C4-2B (cell line): ENCODE measurements around the gene SIRT5.

Experiments
- H3K27ac ChIP-seq: fragments of 450-650 bp; 2 replicates; pipeline ENCODE4 v1.5.1; 2017
- ZFX ChIP-seq: fragments of 450-650 bp; IDR thresholded peaks from 2 replicates; pipeline ENCODE4 v1.6.1; 2017
- TF ChIP-seq, protein P1 (sequence below): fragments of 450-650 bp; conservative IDR thresholded peaks from 2 replicates; pipeline ENCODE4 v1.5.1; 2017; ENCODE audit warnings: mild to moderate bottlenecking

Gene SIRT5

DNA sequence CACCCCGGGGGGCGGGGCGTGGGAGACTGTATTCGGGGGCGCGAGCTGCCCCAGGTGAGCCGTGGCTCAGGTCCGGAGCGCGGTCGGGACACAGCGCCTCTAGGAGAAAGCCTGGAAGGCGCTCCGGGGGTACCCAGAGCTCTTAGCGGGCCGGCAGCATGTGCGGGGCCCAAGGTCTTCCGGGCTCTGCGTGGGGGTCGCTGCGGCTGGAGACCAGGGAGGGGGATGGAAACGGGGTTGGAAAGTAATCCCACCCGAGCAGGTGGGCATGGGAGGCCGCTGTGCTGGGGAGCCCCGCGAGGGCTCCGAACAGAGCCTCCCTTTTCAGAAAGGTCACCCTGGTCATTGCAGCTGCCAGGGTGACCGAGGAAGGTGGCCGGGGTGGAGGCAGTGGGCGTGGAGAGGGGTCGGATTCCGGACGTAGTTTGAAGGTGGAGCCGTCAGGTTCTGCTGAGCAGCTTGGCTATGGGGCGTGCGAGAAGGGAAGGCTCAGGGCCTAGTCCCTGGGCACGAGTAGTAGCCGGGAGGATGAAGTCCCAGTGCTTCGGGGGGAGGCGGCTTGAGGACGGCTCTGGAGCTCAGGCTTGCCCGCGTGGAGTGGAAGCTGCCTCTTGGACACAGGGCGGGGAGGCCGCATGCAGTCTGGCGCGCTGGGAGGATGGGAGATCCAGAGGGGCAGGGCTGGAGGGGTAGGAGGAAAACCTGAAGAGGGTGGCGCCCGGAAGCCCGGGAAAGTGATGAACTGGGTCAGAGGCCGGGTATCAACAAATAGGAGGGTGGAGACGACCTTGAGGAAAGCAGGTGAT, at the start of gene SIRT5:
Gene SIRT5 (plus strand): TSS at position 31 of the 806 bp plus-strand sequence. CDS start 9,510 bp downstream, outside the sequence.
- H3K27ac ChIP-seq = peak within 1 kb of the TSS; percentile 94
- peak; percentile 76 for TF ChIP-seq ZFX
- TF ChIP-seq, protein P1, sequence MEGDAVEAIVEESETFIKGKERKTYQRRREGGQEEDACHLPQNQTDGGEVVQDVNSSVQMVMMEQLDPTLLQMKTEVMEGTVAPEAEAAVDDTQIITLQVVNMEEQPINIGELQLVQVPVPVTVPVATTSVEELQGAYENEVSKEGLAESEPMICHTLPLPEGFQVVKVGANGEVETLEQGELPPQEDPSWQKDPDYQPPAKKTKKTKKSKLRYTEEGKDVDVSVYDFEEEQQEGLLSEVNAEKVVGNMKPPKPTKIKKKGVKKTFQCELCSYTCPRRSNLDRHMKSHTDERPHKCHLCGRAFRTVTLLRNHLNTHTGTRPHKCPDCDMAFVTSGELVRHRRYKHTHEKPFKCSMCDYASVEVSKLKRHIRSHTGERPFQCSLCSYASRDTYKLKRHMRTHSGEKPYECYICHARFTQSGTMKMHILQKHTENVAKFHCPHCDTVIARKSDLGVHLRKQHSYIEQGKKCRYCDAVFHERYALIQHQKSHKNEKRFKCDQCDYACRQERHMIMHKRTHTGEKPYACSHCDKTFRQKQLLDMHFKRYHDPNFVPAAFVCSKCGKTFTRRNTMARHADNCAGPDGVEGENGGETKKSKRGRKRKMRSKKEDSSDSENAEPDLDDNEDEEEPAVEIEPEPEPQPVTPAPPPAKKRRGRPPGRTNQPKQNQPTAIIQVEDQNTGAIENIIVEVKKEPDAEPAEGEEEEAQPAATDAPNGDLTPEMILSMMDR = no peak

DNA sequence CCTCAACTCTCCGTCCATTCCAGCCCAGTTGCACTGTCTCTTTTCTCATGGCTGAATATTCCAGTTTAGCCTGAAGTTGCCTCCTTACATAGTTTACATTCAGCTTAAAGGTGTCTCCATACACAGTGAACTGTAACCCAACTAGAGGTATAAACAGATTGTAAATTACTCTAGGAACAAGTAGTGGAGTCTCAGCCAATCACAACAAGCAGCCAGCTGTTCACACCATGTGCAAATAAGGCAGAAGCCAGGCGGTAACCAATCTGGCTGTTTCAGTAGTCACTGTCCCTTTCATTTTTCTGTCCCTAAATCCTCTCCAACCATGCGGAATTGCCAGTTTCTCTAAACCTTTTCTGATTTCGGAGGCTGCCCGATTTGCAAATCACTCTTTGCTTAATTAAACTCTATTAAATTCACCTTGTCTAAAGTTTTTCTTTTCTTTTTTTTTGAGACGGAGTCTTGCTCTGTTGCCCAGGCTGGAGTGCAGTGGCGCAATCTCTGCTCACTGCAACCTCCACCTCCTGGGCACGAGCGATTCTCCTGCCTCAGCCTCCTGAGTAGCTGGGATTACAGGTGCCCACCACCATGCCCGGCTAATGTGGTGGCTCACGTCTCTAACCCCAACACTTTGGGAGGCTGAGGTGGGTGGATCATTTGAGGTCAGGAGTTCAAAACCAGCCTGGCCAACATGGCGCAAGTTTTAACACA, 49.4 kb upstream of the SIRT5 start:
- TF ChIP-seq, protein P1 = no peak
- no peak for TF ChIP-seq ZFX
- H3K27ac ChIP-seq = no peak overlapping the region

DNA sequence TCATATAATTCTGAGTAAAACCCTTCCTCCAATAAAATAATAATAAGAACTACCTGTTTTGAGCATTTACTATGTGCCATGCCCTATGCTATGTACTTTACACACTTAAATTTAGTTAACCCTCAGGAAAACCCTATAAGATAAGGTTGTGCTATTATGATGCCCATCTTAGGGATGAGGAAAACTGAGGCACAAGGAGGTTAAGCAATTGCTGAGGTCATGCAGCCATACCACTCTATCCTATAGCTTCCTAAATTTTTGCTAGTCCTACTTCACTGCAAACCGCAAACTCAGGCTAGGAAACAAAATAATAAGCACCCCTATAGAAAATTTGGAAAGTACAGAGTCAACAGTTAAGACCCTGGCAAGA, 48.1 kb upstream of the SIRT5 start:
- TF ChIP-seq, protein P1 = no peak
- no peak for TF ChIP-seq ZFX
- H3K27ac ChIP-seq = no peak overlapping the region

DNA sequence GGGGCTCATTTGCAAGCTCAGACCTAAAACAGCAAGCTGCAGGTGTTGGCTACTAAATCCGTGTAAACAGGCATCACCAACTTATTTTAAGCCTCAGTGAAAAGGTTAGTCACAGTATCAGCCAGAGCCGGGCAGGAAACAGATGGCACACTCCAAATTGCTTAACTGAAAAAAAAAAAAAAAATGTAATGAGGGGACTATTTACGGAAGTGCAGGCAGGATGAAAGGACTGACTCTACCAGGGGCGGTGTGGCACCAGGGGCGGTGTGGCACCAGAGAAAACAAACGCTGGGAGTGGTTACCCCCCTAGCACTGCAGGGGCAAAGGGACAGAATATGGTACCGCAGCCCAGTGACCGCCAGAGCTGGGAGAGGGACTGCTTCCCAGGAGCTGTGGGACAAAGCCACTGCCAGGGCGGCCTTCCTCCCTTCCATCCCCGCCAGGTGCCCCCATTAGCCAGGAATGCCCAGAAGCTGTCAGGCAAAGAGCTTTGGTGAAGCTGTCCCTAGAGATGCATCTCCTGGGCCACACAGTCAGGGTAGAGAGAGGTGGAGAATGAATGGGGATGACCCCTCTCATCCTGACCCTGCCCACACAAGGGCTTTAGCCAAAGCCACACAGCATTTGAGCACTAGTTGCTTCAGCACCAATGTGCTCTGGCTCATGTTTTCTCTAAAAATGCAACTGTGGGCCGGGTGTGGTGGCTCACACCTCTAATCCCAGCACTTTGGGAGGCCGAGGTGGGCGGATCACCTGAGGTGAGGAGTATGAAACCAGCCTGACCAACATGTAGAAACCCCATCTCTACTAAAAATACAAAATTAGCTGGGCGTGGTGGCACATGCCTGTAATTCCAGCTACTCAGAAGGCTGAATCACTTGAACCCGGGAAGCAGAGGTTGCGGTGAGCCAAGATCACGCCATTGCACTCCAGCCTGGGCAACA, 47.4 kb upstream of the SIRT5 start:
- no peak overlapping the region for H3K27ac ChIP-seq
- TF ChIP-seq, protein P1 = no peak
- TF ChIP-seq ZFX = no peak

DNA sequence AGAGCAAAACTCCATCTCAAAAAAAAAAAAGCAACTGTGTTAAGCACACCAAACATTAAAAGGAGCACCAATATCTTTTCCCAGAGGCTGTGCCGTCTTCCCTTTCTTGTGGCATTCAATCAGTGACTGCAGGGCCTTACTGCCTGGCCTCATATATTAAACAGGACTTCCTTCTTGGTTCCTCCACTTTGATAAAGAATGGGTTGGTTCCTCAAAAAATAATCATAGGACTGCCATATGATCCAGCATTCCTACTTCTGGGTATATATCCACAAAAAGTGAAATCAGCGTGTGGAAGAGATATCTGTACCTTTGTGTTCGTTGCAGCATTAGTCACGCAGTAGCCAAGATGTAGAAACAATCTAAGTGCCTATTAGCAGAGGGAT, 46.7 kb upstream of the SIRT5 start:
- no peak for TF ChIP-seq ZFX
- TF ChIP-seq, protein P1 = no peak
- no peak overlapping the region for H3K27ac ChIP-seq

DNA sequence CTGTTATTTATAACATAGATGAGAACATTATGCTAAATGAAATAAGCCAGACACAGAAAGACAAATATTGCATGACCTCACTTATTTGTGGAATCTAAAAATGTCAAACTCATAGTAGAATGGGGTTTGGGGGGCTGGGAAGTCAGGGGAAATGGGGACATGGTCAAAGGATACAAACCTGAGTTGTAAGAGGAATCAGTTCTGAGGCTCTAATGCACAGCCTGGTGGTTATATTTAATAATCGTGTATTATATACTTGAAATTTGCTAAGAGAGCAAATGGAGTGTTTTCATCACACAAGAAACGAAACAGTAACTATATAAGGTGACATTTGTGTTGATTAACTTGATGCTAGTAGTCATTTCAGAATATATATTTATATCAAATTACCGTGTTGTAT, 46.2 kb upstream of the SIRT5 start:
- H3K27ac ChIP-seq = no peak overlapping the region
- TF ChIP-seq ZFX = no peak
- TF ChIP-seq, protein P1 = no peak; the same call in 1 of the 2 replicates
